Cardiac muscle cell (in vitro differentiated cells and primary cell): Measurements from ENCODE around the gene HDAC4. TPM values are rescaled to one million over a fixed set of nuclear protein-coding genes. Genes with fewer than 3 reads are reported as not detected.

Experiments
- DNase-seq, 2 donors: peaks; one replicate each; pipeline versions ENCODE4 v3.0.0 to v3.0.0-alpha.2; 2010 to 2017; ENCODE audit warnings: low read depth in 1 of 2, low spot score in 1 of 2
- H3K27ac ChIP-seq: fragments of 200-600 bp; sonication (generic); 2 replicates; pipeline ENCODE4 v1.5.1; 2016
- H3K27me3 ChIP-seq: fragments of 200-600 bp; sonication (generic); 2 replicates; pipeline ENCODE4 v1.6.0; 2016; ENCODE audit warnings: control low read depth
- H3K36me3 ChIP-seq: fragments of 200-600 bp; sonication (generic); 2 replicates; pipeline ENCODE4 v1.5.1; 2016; ENCODE audit warnings: control low read depth
- H3K4me1 ChIP-seq: fragments of 200-600 bp; sonication (generic); 2 replicates; pipeline ENCODE4 v1.8.1; 2017; ENCODE audit warnings: low read depth, mild to moderate bottlenecking, mixed run types
- H3K4me3 ChIP-seq: fragments of 200-600 bp; sonication (generic); 2 replicates; pipeline ENCODE4 v1.5.1; 2016; ENCODE audit warnings: mild to moderate bottlenecking
- H3K9me3 ChIP-seq: fragments of 200-600 bp; sonication (generic); 2 replicates; pipeline ENCODE4 v1.5.1; 2017; ENCODE audit warnings: low read depth, mild to moderate bottlenecking, control low read depth
- polyA plus RNA-seq: library from polyadenylated mRNA; unstranded; fragments of >200 nt; fragmentation: Nextera tagmentation; extraction: Ambion mirVana; gene quantifications from 2 replicates; pipeline ENCODE4 v1.2.1, GENCODE V29; 2016
- total RNA-seq: library from RNA; depleted of rRNA; stranded (reverse); fragments of >200 nt; gene quantifications from 2 replicates; pipeline ENCODE4 v1.2.3, GENCODE V29; 2016
- TF ChIP-seq, protein P1 (sequence below): IDR thresholded peaks from 2 replicates; pipeline ENCODE4 v1.5.1; 2012; ENCODE audit warnings: low read depth, mild to moderate bottlenecking, low read length

HDAC4 gene
- total and polyA plus RNA-seq, 2 experiments from 2014 or later: 7.0 to 41.6 TPM

DNA sequence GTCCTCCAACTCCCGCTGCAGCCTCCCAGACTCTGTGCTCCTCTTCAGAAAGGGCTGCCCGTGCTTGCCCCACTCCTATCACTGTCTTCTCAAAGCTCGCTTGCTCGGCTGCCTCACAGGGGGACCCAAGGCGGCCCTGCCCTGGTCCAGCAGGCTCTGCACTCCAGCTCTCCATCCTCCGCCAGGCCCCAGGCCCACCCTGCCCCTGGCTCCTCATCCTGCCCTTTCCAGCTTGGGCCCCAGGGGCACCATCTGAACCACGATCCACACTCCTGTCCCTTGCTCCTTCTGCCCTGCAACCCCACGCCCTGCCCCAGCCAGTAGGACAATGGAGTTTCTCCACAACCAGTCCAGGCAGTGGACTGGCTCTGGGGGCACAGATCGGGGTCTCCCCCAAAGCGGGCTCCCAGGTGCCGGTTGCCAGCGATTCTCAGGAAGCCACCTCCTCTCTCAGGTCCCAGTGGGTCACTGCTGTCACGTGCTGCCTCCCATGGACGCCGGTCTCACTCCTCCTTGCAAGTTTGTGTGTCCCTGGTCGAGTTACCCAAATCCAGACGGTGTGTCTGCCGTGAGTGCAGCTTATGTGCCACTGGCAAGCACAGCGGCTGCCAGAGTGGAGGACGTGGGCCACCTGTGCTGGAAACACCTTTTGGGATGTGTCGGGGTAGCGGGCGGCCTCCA, 238.5 kb downstream of the HDAC4 start:
- Histone ChIP-seq H3K27me3 (no peaks in the 10 kb centered on the region), H3K36me3 (no peaks in the 10 kb centered on the region), H3K4me3 (no peak overlapping the region), H3K9me3 (no peaks in the 10 kb centered on the region), H3K27ac (no peak overlapping the region), H3K4me1 (no peaks in the 10 kb centered on the region)
- TF ChIP-seq, protein P1, sequence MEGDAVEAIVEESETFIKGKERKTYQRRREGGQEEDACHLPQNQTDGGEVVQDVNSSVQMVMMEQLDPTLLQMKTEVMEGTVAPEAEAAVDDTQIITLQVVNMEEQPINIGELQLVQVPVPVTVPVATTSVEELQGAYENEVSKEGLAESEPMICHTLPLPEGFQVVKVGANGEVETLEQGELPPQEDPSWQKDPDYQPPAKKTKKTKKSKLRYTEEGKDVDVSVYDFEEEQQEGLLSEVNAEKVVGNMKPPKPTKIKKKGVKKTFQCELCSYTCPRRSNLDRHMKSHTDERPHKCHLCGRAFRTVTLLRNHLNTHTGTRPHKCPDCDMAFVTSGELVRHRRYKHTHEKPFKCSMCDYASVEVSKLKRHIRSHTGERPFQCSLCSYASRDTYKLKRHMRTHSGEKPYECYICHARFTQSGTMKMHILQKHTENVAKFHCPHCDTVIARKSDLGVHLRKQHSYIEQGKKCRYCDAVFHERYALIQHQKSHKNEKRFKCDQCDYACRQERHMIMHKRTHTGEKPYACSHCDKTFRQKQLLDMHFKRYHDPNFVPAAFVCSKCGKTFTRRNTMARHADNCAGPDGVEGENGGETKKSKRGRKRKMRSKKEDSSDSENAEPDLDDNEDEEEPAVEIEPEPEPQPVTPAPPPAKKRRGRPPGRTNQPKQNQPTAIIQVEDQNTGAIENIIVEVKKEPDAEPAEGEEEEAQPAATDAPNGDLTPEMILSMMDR: no peak
- no peak for DNase-seq

DNA sequence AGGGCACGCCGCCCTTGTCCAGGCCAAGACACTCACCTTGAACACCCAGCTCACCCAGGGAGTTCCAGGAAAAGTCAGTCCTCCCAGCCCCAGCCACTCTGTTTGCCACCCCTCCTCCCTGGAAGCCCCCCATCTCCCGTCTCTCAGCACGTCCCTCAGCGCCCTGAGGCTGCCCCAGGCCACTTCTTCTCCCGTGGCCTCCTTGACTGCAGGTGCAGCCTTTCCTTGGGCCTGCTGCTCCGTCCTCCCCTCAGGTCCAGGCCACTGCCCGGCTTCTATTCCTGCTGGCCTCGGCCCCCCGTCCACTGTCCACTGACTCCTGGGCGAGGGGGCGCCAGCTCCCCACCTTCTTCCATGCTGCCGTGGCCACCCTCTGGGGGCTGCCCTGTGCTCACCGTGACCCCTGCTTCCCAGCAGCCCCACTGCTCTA, 239.1 kb downstream of the HDAC4 start:
- no peak overlapping the region for H3K4me3 ChIP-seq
- DNase-seq: no peak
- no peak overlapping the region for H3K27ac ChIP-seq
- H3K9me3 ChIP-seq: no peaks in the 10 kb centered on the region
- TF ChIP-seq, protein P1: no peak
- H3K4me1 ChIP-seq: no peaks in the 10 kb centered on the region
- no peaks in the 10 kb centered on the region for H3K27me3 ChIP-seq
- H3K36me3 ChIP-seq: no peaks in the 10 kb centered on the region

DNA sequence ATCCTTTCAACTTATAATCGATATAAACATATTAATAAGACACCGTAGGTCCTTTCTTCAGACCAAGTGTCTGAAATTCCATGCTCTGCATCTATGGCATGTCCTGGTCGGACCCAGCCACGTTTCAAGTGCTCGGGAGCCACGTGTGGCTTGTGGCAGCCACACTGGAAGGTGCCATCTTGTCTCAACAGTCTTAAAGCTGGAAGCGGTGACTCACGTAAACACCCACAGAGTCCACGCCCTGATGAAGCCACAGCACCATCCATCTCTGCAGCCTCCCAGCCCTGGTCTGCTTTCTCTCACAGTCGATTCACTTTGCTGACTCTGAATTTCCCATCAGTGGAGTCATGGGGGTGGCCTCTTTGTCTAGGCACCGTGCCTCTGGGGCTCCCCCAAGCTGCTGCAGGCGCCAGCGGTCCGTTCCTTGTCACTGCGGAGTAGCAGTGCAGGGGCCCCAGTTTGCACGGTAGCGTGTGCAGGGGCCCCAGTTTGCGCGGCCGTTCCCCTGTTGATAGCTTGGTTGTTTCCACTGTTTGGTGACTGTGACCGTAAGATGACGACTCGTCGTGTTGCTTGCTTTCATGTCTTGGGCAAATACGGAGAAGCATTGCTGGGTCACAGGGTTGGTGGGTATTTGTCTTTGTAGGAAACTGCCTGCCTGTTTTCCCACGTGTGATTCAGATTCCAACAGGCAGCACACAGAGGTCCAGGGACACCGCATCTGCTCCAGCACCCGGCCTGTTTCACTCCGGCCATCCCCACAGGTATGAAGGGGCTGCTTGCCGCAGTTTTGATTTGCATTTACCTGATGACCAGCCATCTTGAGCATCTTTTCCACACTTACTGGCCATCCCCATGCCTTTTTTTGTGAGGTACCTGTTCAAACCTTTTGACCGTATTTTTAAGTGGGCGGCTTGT, 240.3 kb downstream of the HDAC4 start:
- H3K27me3 ChIP-seq: no peaks in the 10 kb centered on the region
- H3K4me3 ChIP-seq: no peak overlapping the region
- DNase-seq: no peak
- no peaks in the 10 kb centered on the region for H3K4me1 ChIP-seq
- no peaks in the 10 kb centered on the region for H3K9me3 ChIP-seq
- no peaks in the 10 kb centered on the region for H3K36me3 ChIP-seq
- TF ChIP-seq, protein P1: no peak
- no peak overlapping the region for H3K27ac ChIP-seq

DNA sequence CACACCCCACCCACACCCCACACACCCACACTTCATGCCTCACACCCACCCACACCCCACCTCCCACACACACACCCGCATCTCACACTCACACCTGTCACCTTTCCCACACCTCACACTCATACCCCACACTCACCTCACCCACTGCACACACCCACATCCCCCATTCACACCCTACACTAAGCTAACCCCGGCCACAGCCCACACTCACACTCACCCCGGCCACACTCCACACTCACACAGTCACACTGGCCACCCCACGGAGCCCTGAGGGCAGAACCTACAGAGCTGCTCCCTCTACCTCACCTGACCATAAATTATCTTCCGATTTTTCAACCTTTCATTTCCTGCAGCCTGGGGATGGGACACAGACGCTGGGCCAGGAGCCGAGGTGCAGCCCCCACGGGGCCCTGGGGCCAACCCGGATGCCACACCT, 241.3 kb downstream of the HDAC4 start:
- Histone ChIP-seq H3K9me3 (no peaks in the 10 kb centered on the region), H3K4me1 (no peaks in the 10 kb centered on the region), H3K36me3 (no peaks in the 10 kb centered on the region), H3K4me3 (no peak overlapping the region), H3K27me3 (no peaks in the 10 kb centered on the region), H3K27ac (no peak overlapping the region)
- DNase-seq: no peak
- TF ChIP-seq, protein P1: no peak

DNA sequence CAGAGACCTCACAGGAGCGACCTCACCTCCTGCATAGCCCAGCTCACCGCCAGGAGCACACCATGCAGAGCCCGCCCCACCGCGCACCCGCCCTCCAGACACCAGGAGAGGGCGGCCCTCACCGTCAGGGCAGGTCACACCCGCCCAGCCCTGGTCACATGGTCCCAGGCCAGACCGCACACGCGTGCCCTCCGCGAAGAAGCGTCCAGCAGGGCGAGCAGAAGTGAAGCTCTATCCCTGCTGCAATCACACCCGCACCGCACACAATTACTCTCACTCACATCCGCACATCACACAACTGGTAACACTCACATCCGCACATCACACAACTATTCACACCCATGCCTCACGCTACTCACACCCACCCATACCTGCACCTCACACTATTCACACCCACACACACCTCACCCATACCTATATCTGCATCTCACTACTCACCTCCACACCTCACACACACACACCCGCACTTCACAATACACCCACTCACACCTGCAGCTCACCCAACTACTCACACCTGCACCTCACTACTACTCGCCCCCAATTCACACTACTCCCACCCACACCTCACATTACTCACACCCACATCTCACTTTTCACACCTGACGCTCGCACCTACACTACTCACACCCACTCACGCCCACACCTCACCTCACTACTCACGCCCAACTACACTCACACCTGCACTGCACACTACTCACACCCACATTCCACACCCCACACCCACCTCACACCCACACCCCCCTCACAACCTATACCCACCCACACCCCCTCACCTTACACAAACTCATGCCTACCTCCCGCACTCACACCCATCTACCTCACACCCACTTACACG, 242.0 kb downstream of the HDAC4 start:
- Histone ChIP-seq H3K4me1 (no peaks in the 10 kb centered on the region), H3K4me3 (no peak overlapping the region), H3K27ac (no peak overlapping the region), H3K36me3 (no peaks in the 10 kb centered on the region), H3K27me3 (no peaks in the 10 kb centered on the region), H3K9me3 (no peaks in the 10 kb centered on the region)
- TF ChIP-seq, protein P1: no peak
- no peak for DNase-seq
